Activated naive CD8-positive, alpha-beta T cell (primary cell): ENCODE data around the gene SEC62.

Experiments used
- H3K27ac Mint-ChIP-seq: one replicate; pipeline ENCODE4 v1.8.0; 2021; ENCODE audit warnings: mixed read lengths
- H3K27me3 Mint-ChIP-seq: one replicate; pipeline ENCODE4 v1.8.0; 2021; ENCODE audit warnings: mixed read lengths
- H3K36me3 Mint-ChIP-seq: one replicate; pipeline ENCODE4 v1.8.0; 2021; ENCODE audit warnings: mixed read lengths
- H3K4me1 Mint-ChIP-seq: one replicate; pipeline ENCODE4 v1.8.0; 2021; ENCODE audit warnings: low read depth, mixed read lengths
- H3K4me3 Mint-ChIP-seq: one replicate; pipeline ENCODE4 v1.8.0; 2021; ENCODE audit warnings: mild to moderate bottlenecking, mixed read lengths
- H3K9me3 Mint-ChIP-seq: one replicate; pipeline ENCODE4 v1.8.0; 2021; ENCODE audit warnings: low read depth, mixed read lengths

The SEC62 gene

DNA sequence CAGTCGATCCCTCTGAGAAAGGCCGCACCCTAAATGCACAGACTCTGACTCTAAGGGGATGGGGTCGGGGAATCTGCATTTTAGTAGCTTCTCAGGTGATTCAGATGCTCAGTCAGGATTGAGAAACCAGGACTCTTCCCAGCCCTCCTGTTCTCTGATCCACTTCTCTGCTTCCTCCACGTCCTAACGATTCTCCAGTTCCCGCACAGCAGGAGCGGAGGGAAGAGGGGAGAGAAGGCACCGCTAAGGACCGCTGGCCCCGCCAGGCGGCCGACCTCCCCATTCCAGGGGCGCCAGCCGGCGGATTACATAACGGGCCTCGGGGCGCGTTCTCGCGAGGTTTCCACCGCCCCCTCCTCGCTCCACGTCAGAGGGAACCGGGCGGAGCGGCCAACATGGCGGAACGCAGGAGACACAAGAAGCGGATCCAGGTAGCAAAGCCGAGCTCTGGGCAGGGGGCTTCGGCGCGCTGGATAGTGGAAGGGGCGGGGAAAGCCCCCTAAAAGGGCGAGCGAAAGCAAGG lies at the start of gene SEC62:
Gene SEC62, plus strand, starts transcription at position 380 of the 523 bp plus-strand sequence. Its CDS starts 16 bp downstream, at position 396.
- no peaks in the 10 kb centered on the region for H3K36me3 Mint-ChIP-seq
- H3K27ac Mint-ChIP-seq = peak within 1 kb of the TSS; percentile 97
- H3K27me3 Mint-ChIP-seq = no peaks in the 10 kb centered on the region
- H3K4me3 Mint-ChIP-seq = peak within 1 kb of the TSS; percentile 95
- H3K9me3 Mint-ChIP-seq = no peaks in the 10 kb centered on the region
- H3K4me1 Mint-ChIP-seq = peaks cover 59% of the 10 kb centered on the region

DNA sequence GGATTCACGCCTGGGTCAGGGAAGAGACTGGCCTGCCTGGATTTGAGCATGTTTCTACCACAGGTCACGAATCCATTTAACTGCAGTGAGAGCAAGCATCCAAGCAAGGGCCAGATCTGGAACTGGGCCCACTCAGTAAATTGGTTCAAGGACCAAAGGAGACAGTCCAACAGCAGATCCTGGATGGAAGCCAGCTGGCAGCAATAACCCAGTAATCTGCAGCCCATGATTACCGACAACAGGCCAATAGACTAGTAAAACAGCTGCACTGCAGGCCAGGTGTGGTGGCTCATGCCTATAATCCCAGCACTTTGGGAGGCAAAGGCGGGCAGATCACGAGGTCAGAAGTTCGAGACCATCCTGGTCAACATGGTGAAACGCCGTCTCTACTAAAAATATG lies 43.4 kb upstream of the SEC62 start:
- Mint-ChIP-seq H3K36me3 (no peaks in the 10 kb centered on the region), H3K27ac (no peak overlapping the region), H3K9me3 (no peaks in the 10 kb centered on the region), H3K4me3 (no peak overlapping the region), H3K4me1 (no peaks in the 10 kb centered on the region), H3K27me3 (no peaks in the 10 kb centered on the region)

DNA sequence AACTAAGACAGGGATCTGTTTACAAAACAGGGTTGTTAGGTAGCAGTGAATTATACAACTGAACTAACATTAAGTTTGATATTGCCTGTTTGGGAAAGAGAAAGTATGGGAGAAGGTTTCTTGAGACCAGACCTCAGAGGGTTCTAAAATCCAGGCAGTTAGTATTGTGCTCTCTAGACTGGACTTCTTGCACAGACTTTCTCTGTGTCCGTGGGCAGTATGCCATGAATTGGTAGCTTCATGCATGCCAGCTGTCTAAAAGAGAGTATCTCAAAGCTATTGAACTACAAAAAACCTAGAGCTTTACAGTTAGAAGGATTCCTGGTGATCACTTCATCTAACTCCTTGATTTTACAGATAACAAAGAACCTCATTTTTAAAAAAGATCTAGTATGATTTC lies 42.8 kb upstream of the SEC62 start:
- Mint-ChIP-seq H3K9me3 (no peaks in the 10 kb centered on the region), H3K4me1 (no peaks in the 10 kb centered on the region), H3K27me3 (no peaks in the 10 kb centered on the region), H3K4me3 (no peak overlapping the region), H3K36me3 (no peaks in the 10 kb centered on the region), H3K27ac (no peak overlapping the region)

DNA sequence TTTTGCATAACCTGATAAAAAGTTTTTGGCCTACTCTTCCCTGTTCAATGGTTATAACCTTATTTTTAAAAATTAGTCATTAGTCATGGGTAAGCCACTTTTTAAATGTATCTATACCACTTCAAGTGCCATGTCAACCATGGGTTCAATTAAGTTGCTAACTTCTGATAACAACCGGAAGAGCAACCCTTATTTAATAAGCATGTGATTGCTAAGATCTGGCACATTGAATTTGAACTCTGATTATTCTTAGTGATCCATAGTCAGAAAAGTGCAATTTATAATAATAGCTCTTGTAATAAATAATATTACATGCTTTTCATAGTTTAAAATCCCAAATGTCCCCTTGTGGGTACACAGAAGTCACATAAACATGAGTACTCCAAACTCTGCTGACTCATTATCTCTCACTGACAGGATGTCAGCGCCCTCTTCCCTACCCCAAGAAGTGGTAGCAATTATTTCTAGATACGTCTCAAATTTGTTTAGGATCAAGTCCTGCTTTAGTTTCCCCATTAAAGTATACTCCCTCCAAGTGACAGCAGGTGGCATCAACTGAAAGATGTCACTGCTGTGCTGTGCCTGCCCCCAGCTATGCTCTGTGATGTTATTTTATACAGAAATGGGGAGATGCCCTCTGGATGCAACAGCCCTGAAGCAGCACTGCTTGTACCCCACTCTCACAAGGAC lies 36.6 kb upstream of the SEC62 start:
- H3K27ac Mint-ChIP-seq = no peak overlapping the region
- no peaks in the 10 kb centered on the region for H3K9me3 Mint-ChIP-seq
- no peak overlapping the region for H3K4me3 Mint-ChIP-seq
- H3K36me3 Mint-ChIP-seq = no peaks in the 10 kb centered on the region
- H3K4me1 Mint-ChIP-seq = no peaks in the 10 kb centered on the region
- peaks cover 3% of the 10 kb centered on the region for H3K27me3 Mint-ChIP-seq

- H3K4me1 Mint-ChIP-seq = no peaks in the 10 kb centered on the region
- H3K4me3 Mint-ChIP-seq = no peak overlapping the region
- H3K9me3 Mint-ChIP-seq = no peaks in the 10 kb centered on the region
- peaks cover 4% of the 10 kb centered on the region for H3K27me3 Mint-ChIP-seq
- H3K36me3 Mint-ChIP-seq = no peaks in the 10 kb centered on the region
- no peak overlapping the region for H3K27ac Mint-ChIP-seq
Observed at GRCh38 chr3:169930843-169931242, 35.8 kb upstream of the SEC62 start.

DNA sequence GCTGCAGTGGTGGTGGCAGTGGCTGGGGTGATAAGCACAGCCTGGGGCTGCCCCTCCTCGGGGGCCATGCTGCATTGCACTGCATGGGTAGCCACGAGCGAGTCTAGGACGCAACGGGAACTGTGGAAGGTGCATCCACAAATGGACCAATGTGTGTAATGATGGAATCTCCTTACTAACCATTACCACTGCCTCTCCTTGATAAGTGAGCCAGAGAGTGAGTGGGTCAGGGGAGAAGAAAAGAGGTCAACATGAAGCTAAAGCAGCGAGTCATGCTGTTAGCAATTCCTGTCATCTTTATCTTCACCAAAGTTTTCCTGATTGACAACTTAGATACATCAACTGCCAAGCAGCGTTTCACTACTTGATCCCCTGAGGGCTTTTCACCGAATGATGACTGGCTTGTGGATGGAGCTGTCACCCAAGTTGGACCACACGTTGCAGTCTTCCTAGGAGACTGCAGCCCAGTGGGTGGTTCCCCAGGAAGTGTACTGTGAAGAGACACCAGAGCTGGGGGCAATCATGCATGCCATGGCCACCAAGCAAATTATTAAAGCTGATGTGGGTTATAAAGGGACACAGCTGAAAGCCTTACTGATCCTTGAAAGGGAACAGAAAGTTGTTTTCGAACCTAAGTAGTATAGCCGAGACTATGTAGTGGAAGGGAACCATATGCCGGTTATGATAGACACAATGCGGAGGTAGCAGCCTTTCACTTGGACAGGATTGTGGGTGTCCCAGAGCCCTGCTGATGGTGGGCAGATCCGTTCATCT lies 34.7 kb upstream of the SEC62 start:
- peaks cover 4% of the 10 kb centered on the region for H3K27me3 Mint-ChIP-seq
- H3K4me3 Mint-ChIP-seq = no peak overlapping the region
- no peaks in the 10 kb centered on the region for H3K4me1 Mint-ChIP-seq
- H3K27ac Mint-ChIP-seq = no peak overlapping the region
- no peaks in the 10 kb centered on the region for H3K9me3 Mint-ChIP-seq
- no peaks in the 10 kb centered on the region for H3K36me3 Mint-ChIP-seq

GRCh38 chr3:169939320-169939719 lies 27.3 kb upstream of the SEC62 start:
- H3K27ac Mint-ChIP-seq = no peak overlapping the region
- H3K4me1 Mint-ChIP-seq = peaks cover 8% of the 10 kb centered on the region

DNA sequence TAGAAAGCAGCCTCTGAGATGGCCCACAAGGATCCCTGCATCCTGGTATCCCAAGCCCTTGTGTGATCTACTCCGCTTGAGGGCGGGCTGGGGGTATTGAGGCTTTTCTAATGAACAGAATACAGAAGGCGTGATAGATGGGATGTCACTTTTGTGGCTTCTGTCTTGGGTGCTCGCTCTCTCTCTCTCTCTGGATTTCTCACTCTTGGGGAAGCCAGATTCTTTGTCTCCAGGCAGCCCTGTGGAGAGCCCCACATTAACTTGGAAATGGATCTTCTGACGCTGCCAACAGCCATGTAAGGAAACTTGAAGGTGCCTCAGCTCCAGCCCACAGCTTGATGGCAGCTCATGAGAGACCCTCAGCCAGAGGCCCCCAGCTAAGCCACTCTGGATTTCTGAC lies 26.9 kb upstream of the SEC62 start:
- H3K36me3 Mint-ChIP-seq = no peaks in the 10 kb centered on the region
- H3K9me3 Mint-ChIP-seq = no peaks in the 10 kb centered on the region
- H3K4me3 Mint-ChIP-seq = no peak overlapping the region
- no peak overlapping the region for H3K27ac Mint-ChIP-seq
- peaks cover 4% of the 10 kb centered on the region for H3K27me3 Mint-ChIP-seq
- H3K4me1 Mint-ChIP-seq = peaks cover 8% of the 10 kb centered on the region

More at GRCh38 chr3:169939320-169939719, 27.3 kb upstream of the SEC62 start:
- H3K27me3 Mint-ChIP-seq = peaks cover 4% of the 10 kb centered on the region
- H3K36me3 Mint-ChIP-seq = no peaks in the 10 kb centered on the region
- no peak overlapping the region for H3K4me3 Mint-ChIP-seq
- H3K9me3 Mint-ChIP-seq = no peaks in the 10 kb centered on the region

- Mint-ChIP-seq H3K27me3 (peaks cover 2% of the 10 kb centered on the region), H3K9me3 (no peaks in the 10 kb centered on the region), H3K27ac (no peak overlapping the region), H3K4me1 (peaks cover 15% of the 10 kb centered on the region), H3K4me3 (no peak overlapping the region), H3K36me3 (peaks cover 2% of the 10 kb centered on the region)
Observed at GRCh38 chr3:169940470-169941181, 26.0 kb upstream of the SEC62 start.

GRCh38 chr3:169945313-169945712 lies 21.3 kb upstream of the SEC62 start:
- H3K4me3 Mint-ChIP-seq = peak overlapping the region; percentile 61
- H3K9me3 Mint-ChIP-seq = no peaks in the 10 kb centered on the region
- peaks cover 2% of the 10 kb centered on the region for H3K36me3 Mint-ChIP-seq
- H3K27me3 Mint-ChIP-seq = peaks cover 2% of the 10 kb centered on the region
- H3K4me1 Mint-ChIP-seq = peaks cover 15% of the 10 kb centered on the region
- H3K27ac Mint-ChIP-seq = peak overlapping the region; percentile 80

- H3K27me3 Mint-ChIP-seq = peaks cover 2% of the 10 kb centered on the region
- no peaks in the 10 kb centered on the region for H3K9me3 Mint-ChIP-seq
- peaks cover 8% of the 10 kb centered on the region for H3K4me1 Mint-ChIP-seq
- peaks cover 2% of the 10 kb centered on the region for H3K36me3 Mint-ChIP-seq
- no peak overlapping the region for H3K4me3 Mint-ChIP-seq
- H3K27ac Mint-ChIP-seq = no peak overlapping the region
Observed at GRCh38 chr3:169946336-169946735, 20.3 kb upstream of the SEC62 start.

DNA sequence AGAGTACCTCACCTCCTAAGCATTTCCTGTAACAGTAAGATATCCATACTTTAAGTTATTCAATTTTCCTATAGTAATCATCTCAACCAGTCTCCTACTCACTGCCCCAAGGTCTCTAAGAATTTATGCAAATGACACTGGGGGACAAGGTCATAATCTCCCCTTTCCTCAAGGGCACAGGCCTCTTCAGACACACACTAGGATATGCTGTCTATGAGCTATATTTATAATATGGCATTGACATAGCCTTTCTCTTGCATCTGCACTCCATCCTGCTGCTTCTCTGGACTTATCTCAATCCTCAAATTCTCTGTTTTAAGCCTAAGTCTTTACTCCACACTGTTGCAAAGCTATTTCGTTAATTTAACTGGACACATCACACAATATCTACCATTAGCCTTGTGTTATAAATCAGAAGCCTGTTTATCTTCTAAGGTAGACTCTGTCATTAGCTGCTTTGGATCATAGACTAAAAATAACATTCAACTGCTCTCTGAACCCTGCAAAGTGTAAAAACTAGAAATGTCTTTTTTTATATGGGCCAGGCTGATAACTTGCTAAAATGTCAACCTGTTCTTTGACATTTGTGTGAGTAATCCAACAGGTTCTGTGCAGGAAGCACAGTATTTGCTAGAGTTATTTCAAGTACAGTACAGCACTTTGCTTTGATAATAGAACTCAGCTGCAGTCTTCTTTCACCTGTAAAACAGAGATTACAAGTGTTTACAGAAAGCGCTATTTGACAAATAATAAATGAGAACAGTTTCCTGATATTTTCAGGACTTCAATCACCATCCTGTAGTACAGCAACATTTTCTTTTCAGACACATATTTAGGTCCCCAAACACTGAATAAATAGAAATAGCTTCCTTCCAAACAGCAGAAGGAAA lies 17.8 kb upstream of the SEC62 start:
- Mint-ChIP-seq H3K27ac (no peak overlapping the region), H3K36me3 (peaks cover 2% of the 10 kb centered on the region), H3K27me3 (no peaks in the 10 kb centered on the region), H3K4me3 (no peak overlapping the region), H3K9me3 (no peaks in the 10 kb centered on the region), H3K4me1 (peaks cover 8% of the 10 kb centered on the region)

DNA sequence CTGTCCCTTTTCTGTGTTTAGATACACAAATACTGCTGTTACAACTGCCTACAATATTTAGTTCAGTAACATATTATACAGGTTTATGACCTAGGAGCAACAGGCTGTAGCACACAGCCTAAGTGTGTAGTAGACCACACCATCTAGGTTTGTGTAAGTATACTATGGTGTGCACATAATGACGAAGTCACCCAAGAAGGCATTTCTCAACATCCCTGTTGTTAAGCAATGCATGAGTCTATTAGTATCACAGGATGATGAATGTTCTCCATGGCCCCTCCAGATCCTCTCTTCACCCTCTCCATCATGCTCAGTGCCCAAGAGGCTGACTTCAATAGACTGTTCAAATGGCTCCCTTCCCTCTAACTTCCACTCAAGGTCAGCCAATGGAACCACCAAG lies 14.6 kb upstream of the SEC62 start:
- no peaks in the 10 kb centered on the region for H3K9me3 Mint-ChIP-seq
- H3K27me3 Mint-ChIP-seq = peaks cover 6% of the 10 kb centered on the region
- H3K4me3 Mint-ChIP-seq = no peak overlapping the region
- no peaks in the 10 kb centered on the region for H3K36me3 Mint-ChIP-seq
- H3K27ac Mint-ChIP-seq = no peak overlapping the region
- H3K4me1 Mint-ChIP-seq = no peaks in the 10 kb centered on the region

DNA sequence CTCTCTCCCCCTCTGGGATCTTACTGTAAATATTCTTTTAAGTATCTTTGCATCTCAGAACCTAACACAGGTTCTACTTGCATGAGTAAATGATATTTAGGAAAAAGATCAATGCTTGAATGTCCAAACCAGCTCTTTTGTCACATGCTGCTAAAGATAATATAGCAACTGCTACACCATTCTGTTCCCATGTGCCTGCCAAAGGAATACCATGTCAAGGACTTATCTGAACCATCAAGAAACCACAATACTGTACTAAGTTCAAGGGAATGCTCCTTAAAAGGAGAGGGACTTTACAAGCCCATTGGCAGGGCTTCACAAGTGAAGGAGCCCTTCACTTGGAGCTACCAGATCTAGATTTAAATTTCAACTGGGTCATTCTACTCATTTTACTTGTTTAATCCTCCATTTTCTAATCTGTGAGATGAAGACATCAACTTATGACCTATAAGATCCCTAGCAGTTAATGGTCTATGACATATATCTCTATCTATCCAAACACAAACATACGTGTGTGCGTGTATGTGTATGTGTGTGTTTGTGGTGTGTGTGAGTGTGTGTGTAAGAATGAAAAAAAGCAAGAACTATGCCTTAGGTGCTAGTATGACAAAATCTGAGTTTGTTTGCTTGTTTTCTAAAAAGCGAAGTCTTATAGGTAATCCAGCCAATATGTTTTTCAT lies 13.0 kb upstream of the SEC62 start:
- peaks cover 6% of the 10 kb centered on the region for H3K27me3 Mint-ChIP-seq
- no peak overlapping the region for H3K27ac Mint-ChIP-seq
- no peak overlapping the region for H3K4me3 Mint-ChIP-seq
- H3K4me1 Mint-ChIP-seq = no peaks in the 10 kb centered on the region
- H3K9me3 Mint-ChIP-seq = no peaks in the 10 kb centered on the region
- H3K36me3 Mint-ChIP-seq = no peaks in the 10 kb centered on the region
